ENCODE data around the gene BORCS8. TPM values are rescaled to one million over a fixed set of nuclear protein-coding genes. Genes with fewer than 3 reads are reported as not detected.

BORCS8 gene
- total RNA-seq, 1 donor from 2014 or later = 26.4 TPM

- no peaks in the 10 kb centered on the region for H3K27me3 ChIP-seq (ENCODE audit: control insufficient read depth, insufficient read depth, low read length)
- H3K36me3 ChIP-seq (ENCODE audit: control insufficient read depth, insufficient read depth, low read length) = no peaks in the 10 kb centered on the region
- TF ChIP-seq CTCF (IDR thresholded peaks at IDR 0.05; ENCODE audit: insufficient read depth, low read length, poor library complexity, severe bottlenecking) = no peak
- no peak overlapping the region for H3K4me3 ChIP-seq (ENCODE audit: low read depth, low read length)
- DNase-seq (ENCODE audit: low read depth) = no peak
These were observed 59.0 kb downstream of the BORCS8 start for GRCh38 chr19:19132912-19133311.

DNA sequence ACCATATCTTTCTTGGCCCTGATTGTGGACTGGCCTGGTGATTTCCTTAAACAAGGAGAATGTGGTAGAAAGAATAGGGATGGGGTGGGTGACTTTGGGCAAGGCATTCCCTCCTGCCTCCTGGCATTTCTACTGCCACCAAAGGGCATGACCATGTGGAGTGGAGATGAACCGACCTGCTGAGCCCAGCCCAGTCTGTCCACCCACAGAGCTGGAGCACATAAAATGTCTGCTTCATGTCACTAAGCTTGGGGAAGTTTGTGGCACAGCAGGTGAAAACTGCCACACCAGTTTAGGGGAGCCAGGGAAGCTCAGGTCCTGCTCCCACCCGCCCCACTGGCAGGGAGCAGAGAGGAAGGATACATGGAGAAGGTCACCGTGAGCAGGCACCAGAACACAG is 60.0 kb downstream of the BORCS8 start:
- no peak for DNase-seq (ENCODE audit: low read depth)
- no peak for TF ChIP-seq CTCF (IDR thresholded peaks at IDR 0.05; ENCODE audit: insufficient read depth, low read length, poor library complexity, severe bottlenecking)
- Histone ChIP-seq H3K27me3 (ENCODE audit: control insufficient read depth, insufficient read depth, low read length) (no peaks in the 10 kb centered on the region), H3K4me3 (ENCODE audit: low read depth, low read length) (no peak overlapping the region), H3K36me3 (ENCODE audit: control insufficient read depth, insufficient read depth, low read length) (no peaks in the 10 kb centered on the region)

Other genes starting within 250 kb of the BORCS8 start
- 27.7 and 29.5 TPM in 2 replicates for gene SUGP2, start 158.6 kb downstream of the BORCS8 start, total RNA-seq
- gene ARMC6, start 158.5 kb downstream of the BORCS8 start, total RNA-seq = 45.0 and 57.0 TPM in 2 replicates
- gene SLC25A42, start 128.2 kb downstream of the BORCS8 start, total RNA-seq = 2.8 and 3.0 TPM in 2 replicates
- gene TMEM161A, start 53.7 kb downstream of the BORCS8 start, total RNA-seq = 24.5 and 42.6 TPM in 2 replicates
- gene MEF2B, start 21.9 kb downstream of the BORCS8 start, total RNA-seq = 0.13 TPM in 1 of 2 replicates, not detected in the other
- gene RFXANK, start 106 bp upstream of the BORCS8 start, total RNA-seq = 108 and 122 TPM in 2 replicates
- gene NR2C2AP, start 11.3 kb upstream of the BORCS8 start, total RNA-seq = 17.1 and 20.0 TPM in 2 replicates
- gene NCAN, start 19.8 kb upstream of the BORCS8 start, total RNA-seq = 0.17 TPM in 1 of 2 replicates, not detected in the other
- 0.42 and 1.1 TPM in 2 replicates for gene TM6SF2, start 81.1 kb upstream of the BORCS8 start, total RNA-seq
- gene SUGP1, start 128.4 kb upstream of the BORCS8 start, total RNA-seq = 44.0 and 47.9 TPM in 2 replicates
- 28.2 and 31.7 TPM in 2 replicates for gene MAU2, start 128.7 kb upstream of the BORCS8 start, total RNA-seq
- 90.7 and 304 TPM in 2 replicates for gene GATAD2A, start 213.5 kb upstream of the BORCS8 start, total RNA-seq